Stimulated activated CD4-positive, alpha-beta T cell treated with anti-CD3 and anti-CD28 coated beads, Interleukin-4, amount 100 ng/mL, for 24 hours (primary cell): ENCODE data around the gene RGS8.

ENCODE experiments used
- DNase-seq: peaks from one replicate; pipeline ENCODE4 v3.0.0-alpha.2; 2020

Gene RGS8

GRCh38 chr1:182670032-182670749 lies 14.2 kb downstream of the RGS8 start:
- no peak for DNase-seq

- DNase-seq, result no peak
Measured at GRCh38 chr1:182669266-182669665, 15.1 kb downstream of the RGS8 start.

- DNase-seq, result no peak
Measured at GRCh38 chr1:182668521-182669054, 15.8 kb downstream of the RGS8 start.

- DNase-seq, result no peak
Measured at GRCh38 chr1:182667848-182668505, 16.4 kb downstream of the RGS8 start.

- DNase-seq, result no peak
Measured at GRCh38 chr1:182666706-182667105, 17.7 kb downstream of the RGS8 start.

- DNase-seq, result no peak
Measured at GRCh38 chr1:182664296-182664695, 20.1 kb downstream of the RGS8 start.

GRCh38 chr1:182662956-182663355 lies 21.4 kb downstream of the RGS8 start:
- no peak for DNase-seq

GRCh38 chr1:182662121-182662890 lies 22.1 kb downstream of the RGS8 start:
- DNase-seq, result no peak

GRCh38 chr1:182658055-182658454 lies 26.3 kb downstream of the RGS8 start:
- DNase-seq, result no peak

- no peak for DNase-seq
Measured at GRCh38 chr1:182656842-182657397, 27.5 kb downstream of the RGS8 start.

- no peak for DNase-seq
Measured at GRCh38 chr1:182653986-182654385, 30.4 kb downstream of the RGS8 start.

- DNase-seq, result no peak
Measured at GRCh38 chr1:182652933-182653332, 31.5 kb downstream of the RGS8 start.

- no peak for DNase-seq
Measured at GRCh38 chr1:182651339-182651724, 33.1 kb downstream of the RGS8 start.

GRCh38 chr1:182650678-182651338 lies 33.6 kb downstream of the RGS8 start:
- no peak for DNase-seq

GRCh38 chr1:182649041-182649440 lies 35.3 kb downstream of the RGS8 start:
- no peak for DNase-seq

GRCh38 chr1:182646739-182647138 lies 37.6 kb downstream of the RGS8 start:
- DNase-seq, result no peak

GRCh38 chr1:182644886-182645285 lies 39.5 kb downstream of the RGS8 start:
- no peak for DNase-seq

GRCh38 chr1:182643699-182644098 lies 40.7 kb downstream of the RGS8 start:
- DNase-seq, result no peak

GRCh38 chr1:182642461-182642860 lies 41.9 kb downstream of the RGS8 start:
- no peak for DNase-seq

- no peak for DNase-seq
Measured at GRCh38 chr1:182641561-182641960, 42.8 kb downstream of the RGS8 start.

- DNase-seq, result no peak
Measured at GRCh38 chr1:182639330-182639729, 45.1 kb downstream of the RGS8 start.

GRCh38 chr1:182637769-182638168 lies 46.6 kb downstream of the RGS8 start:
- no peak for DNase-seq

- no peak for DNase-seq
Measured at GRCh38 chr1:182635871-182636270, 48.5 kb downstream of the RGS8 start.
